ENCODE data around the gene SPAG9.

SPAG9 gene

GRCh38 chr17:51144266-51145022 is 23.8 kb upstream of the SPAG9 start (continued):
- TF ChIP-seq YY1 (tag by site-specific recombination; IDR thresholded peaks at IDR 0.05) (no peak), ZNF645 (tag by site-specific recombination; IDR thresholded peaks at IDR 0.05) (no peak), ZNF202 (tag by site-specific recombination; IDR thresholded peaks at IDR 0.05; ENCODE audit: borderline replicate concordance) (no peak), ZNF324 (tag by site-specific recombination; IDR thresholded peaks at IDR 0.05) (no peak), ZBTB6 (tag by site-specific recombination; IDR thresholded peaks at IDR 0.05) (no peak), SCRT2 (tag by site-specific recombination; IDR thresholded peaks at IDR 0.05) (no peak), HOXA7 (CRISPR knock-in tag; IDR thresholded peaks at IDR 0.05; ENCODE audit: borderline replicate concordance) (no peak), FEZF1 (tag by site-specific recombination; IDR thresholded peaks at IDR 0.05) (0 out of 2 replicates have a peak, but pooled peaks have one; percentile 9), SETDB1 (IDR thresholded peaks at IDR 0.05; ENCODE audit: insufficient read length, low read length) (no peak), ZBTB17 (tag by site-specific recombination; IDR thresholded peaks at IDR 0.05) (peak; percentile 81), ZBTB1 (tag by site-specific recombination; IDR thresholded peaks at IDR 0.05) (no peak), ZBTB21 (tag by site-specific recombination; IDR thresholded peaks at IDR 0.05) (no peak), ZNF473 (tag by site-specific recombination; IDR thresholded peaks at IDR 0.05) (no peak), ZNF707 (tag by site-specific recombination; IDR thresholded peaks at IDR 0.05) (no peak), ZNF37A (tag by site-specific recombination; IDR thresholded peaks at IDR 0.05) (no peak), ATF2 (tag by site-specific recombination; IDR thresholded peaks at IDR 0.05; ENCODE audit: low read depth) (no peak), ZXDB (tag by site-specific recombination; IDR thresholded peaks at IDR 0.05) (no peak), GLIS1 (tag by site-specific recombination; IDR thresholded peaks at IDR 0.05) (0 out of 2 replicates have a peak, but pooled peaks have one; percentile 5), MZF1 (tag by site-specific recombination; IDR thresholded peaks at IDR 0.05; ENCODE audit: borderline replicate concordance) (no peak), ZNF501 (tag by site-specific recombination; IDR thresholded peaks at IDR 0.05) (no peak), TRIM28 (IDR thresholded peaks at IDR 0.05; ENCODE audit: borderline replicate concordance, low read length) (peak; percentile 48; the same call in 1 of the 2 replicates), GLI2 (tag by site-specific recombination; IDR thresholded peaks at IDR 0.05; ENCODE audit: borderline replicate concordance, low read depth) (no peak), ZNF610 (tag by site-specific recombination; IDR thresholded peaks at IDR 0.05; ENCODE audit: borderline replicate concordance) (no peak), ZNF121 (tag by site-specific recombination; IDR thresholded peaks at IDR 0.05) (no peak), ZEB2 (tag by site-specific recombination; IDR thresholded peaks at IDR 0.05) (no peak), IKZF3 (tag by site-specific recombination; IDR thresholded peaks at IDR 0.05) (peak; percentile 38; the same call in 1 of the 2 replicates), ZNF791 (tag by site-specific recombination; IDR thresholded peaks at IDR 0.05) (no peak), OVOL3 (tag by site-specific recombination; IDR thresholded peaks at IDR 0.05) (no peak), ZFHX2 (tag by site-specific recombination; conservative IDR thresholded peaks at IDR 0.05) (peak; percentile 30; the same call in 1 of the 2 replicates), AEBP2 (tag by site-specific recombination; IDR thresholded peaks at IDR 0.05; ENCODE audit: borderline replicate concordance) (no peak), HOXD13 (CRISPR knock-in tag; IDR thresholded peaks at IDR 0.05; ENCODE audit: borderline replicate concordance) (no peak), ZNF692 (tag by site-specific recombination; IDR thresholded peaks at IDR 0.05) (no peak), ZNF529 (tag by site-specific recombination; IDR thresholded peaks at IDR 0.05; ENCODE audit: insufficient replicate concordance) (no peak), ZNF175 (tag by site-specific recombination; IDR thresholded peaks at IDR 0.05) (no peak), ZNF701 (tag by site-specific recombination; IDR thresholded peaks at IDR 0.05) (no peak), ZNF184 (tag by site-specific recombination; IDR thresholded peaks at IDR 0.05) (no peak)
